B cell (primary cell): ENCODE data around the gene RAD23B.

ENCODE experiments used
- CTCF ChIP-seq: fragments of 200-600 bp; IDR thresholded peaks from one replicate; pipeline ENCODE4 v1.8.0; 2022; ENCODE audit warnings: antibody characterized with exemption, mild to moderate bottlenecking
- EZH2 ChIP-seq: IDR thresholded peaks from 2 replicates; pipeline ENCODE4 v1.6.1; 2012; ENCODE audit warnings: borderline replicate concordance, low read depth, mild to moderate bottlenecking, moderate library complexity, low read length; ENCODE audit not compliant: insufficient read depth, poor library complexity, severe bottlenecking

- TF ChIP-seq CTCF, result no peak
- TF ChIP-seq EZH2, result no peak
These were observed 9.4 kb upstream of the RAD23B start for GRCh38 chr9:107273634-107274033.
